ENCODE results near the gene OBSCN. TPM values are rescaled to one million over a fixed set of nuclear protein-coding genes. Genes with fewer than 3 reads are reported as not detected.

The OBSCN gene
- total and polyA plus RNA-seq, 7 donors, result 0.92 to 21.0 (median 13.1) TPM

DNA sequence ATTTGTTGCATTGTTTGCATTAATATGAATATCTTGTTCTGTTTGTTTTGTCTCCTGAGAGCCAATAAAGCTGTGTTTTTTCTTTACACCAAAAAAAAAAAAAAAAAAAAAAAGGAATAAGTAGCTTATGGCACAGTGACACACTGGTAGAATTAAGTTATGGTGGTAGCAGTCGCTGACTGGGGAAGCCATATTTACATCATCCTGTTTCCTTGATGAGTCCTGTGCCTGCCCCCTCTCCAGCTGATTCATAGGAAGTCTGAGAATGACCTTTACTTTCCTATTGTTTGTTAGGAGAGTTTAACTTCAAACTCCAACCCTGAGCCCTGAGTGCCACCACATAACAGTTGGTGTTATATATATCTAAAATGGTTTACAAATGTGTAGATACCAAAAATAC, 62.2 kb downstream of the OBSCN start:
- intact Hi-C loops (cut with DNase I), result loop anchor here (10.0 kb wide), 1 partner anchor 135 kb away; no protein-coding TSS in a partner anchor
- 85 to 87% methylated on average over 1 of the region's 1 CpG for WGBS, 2 donors
- no peak for DNase-seq
- no peaks in the 10 kb centered on the region for H3K27me3 ChIP-seq
- no peak overlapping the region for H3K4me3 ChIP-seq
- TF ChIP-seq CTCF (IDR thresholded peaks at IDR 0.05) (no peak), POLR2A (IDR thresholded peaks at IDR 0.05) (no peak), POLR2AphosphoS5 (IDR thresholded peaks at IDR 0.05) (no peak), EP300 (IDR thresholded peaks at IDR 0.05) (no peak)
- no peak overlapping the region for H3K27ac ChIP-seq
- peaks cover 0 to 15% (median 0%) of the 10 kb centered on the region in 4 donors for H3K36me3 ChIP-seq
- H3K9me3 ChIP-seq, result no peaks in the 10 kb centered on the region
- peaks cover 0 to 13% (median 8%) of the 10 kb centered on the region in 4 donors for H3K4me1 ChIP-seq

DNA sequence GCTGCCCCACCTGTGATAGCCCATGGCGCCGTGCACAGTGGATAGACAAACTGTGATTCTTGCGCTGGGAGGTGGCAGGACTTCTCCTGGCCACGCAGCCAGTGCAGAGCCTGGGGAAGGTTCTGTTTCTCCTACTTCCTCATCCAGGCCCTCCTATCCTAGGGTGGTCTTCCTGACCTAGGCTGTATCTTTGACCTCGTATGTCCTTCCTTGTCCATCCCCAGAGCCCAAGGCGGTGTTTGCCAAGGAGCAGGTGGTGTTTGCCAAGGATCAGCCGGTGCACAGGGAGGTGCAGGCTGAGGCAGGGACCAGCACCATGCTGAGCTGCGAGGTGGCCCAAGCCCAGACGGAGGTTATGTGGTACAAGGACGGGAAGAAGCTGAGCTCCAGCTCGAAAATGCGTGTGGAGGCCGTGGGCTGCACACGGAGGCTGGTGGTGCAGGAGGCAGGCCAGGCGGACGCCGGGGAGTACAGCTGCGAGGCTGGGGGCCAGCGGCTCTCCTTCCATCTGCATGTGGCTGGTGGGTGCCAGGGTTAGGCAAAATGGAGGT, 63.9 kb downstream of the OBSCN start:
- Histone ChIP-seq H3K36me3 (peaks cover 0 to 15% (median 0%) of the 10 kb centered on the region in 4 donors), H3K27ac (no peak overlapping the region), H3K4me3 (no peak overlapping the region), H3K4me1 (peaks cover 0 to 26% (median 19%) of the 10 kb centered on the region in 4 donors), H3K9me3 (no peaks in the 10 kb centered on the region), H3K27me3 (no peaks in the 10 kb centered on the region)
- no peak for TF ChIP-seq POLR2AphosphoS5 (IDR thresholded peaks at IDR 0.05)
- no peak for TF ChIP-seq POLR2A (IDR thresholded peaks at IDR 0.05)
- TF ChIP-seq CTCF (IDR thresholded peaks at IDR 0.05), result no peak
- no peak for TF ChIP-seq EP300 (IDR thresholded peaks at IDR 0.05)
- intact Hi-C loops (cut with DNase I), result loop anchor here (10.0 kb wide), 1 partner anchor 137 kb away; no protein-coding TSS in a partner anchor
- DNase-seq, result peak; percentile 57
- 95 to 97% methylated on average over 19 of the region's 19 CpGs for WGBS, 2 donors

GRCh38 chr1:228272331-228272791, 64.5 kb downstream of the OBSCN start:
- Histone ChIP-seq H3K36me3 (peaks cover 0 to 12% (median 0%) of the 10 kb centered on the region in 4 donors), H3K4me3 (no peak overlapping the region), H3K9me3 (no peaks in the 10 kb centered on the region), H3K4me1 (peaks cover 0 to 26% (median 19%) of the 10 kb centered on the region in 4 donors), H3K27me3 (no peaks in the 10 kb centered on the region), H3K27ac (no peak overlapping the region)
- 93 to 97% methylated on average over 7 of the region's 7 CpGs for WGBS, 2 donors
- no peak for TF ChIP-seq POLR2AphosphoS5 (IDR thresholded peaks at IDR 0.05)
- TF ChIP-seq POLR2A (IDR thresholded peaks at IDR 0.05), result no peak
- no peak for TF ChIP-seq EP300 (IDR thresholded peaks at IDR 0.05)
- no peak for TF ChIP-seq CTCF (IDR thresholded peaks at IDR 0.05)
- peak; percentile 59 for DNase-seq
- intact Hi-C loops (cut with DNase I), result loop anchor here (10.0 kb wide), 1 partner anchor 138 kb away; no protein-coding TSS in a partner anchor

GRCh38 chr1:228272831-228273571, 65.2 kb downstream of the OBSCN start:
- intact Hi-C loops (cut with DNase I), result loop anchor here (10.0 kb wide), 1 partner anchor 138 kb away; no protein-coding TSS in a partner anchor
- TF ChIP-seq CTCF (IDR thresholded peaks at IDR 0.05) (no peak), POLR2A (IDR thresholded peaks at IDR 0.05) (no peak), POLR2AphosphoS5 (IDR thresholded peaks at IDR 0.05) (no peak), EP300 (IDR thresholded peaks at IDR 0.05) (no peak)
- Histone ChIP-seq H3K36me3 (peaks cover 0 to 7% (median 0%) of the 10 kb centered on the region in 4 donors), H3K4me3 (no peak overlapping the region), H3K27me3 (no peaks in the 10 kb centered on the region), H3K27ac (no peak overlapping the region), H3K4me1 (peaks cover 0 to 26% (median 19%) of the 10 kb centered on the region in 4 donors), H3K9me3 (no peaks in the 10 kb centered on the region)
- DNase-seq, result peak; percentile 54
- WGBS, 2 donors, result 97% methylated on average over 22 of the region's 22 CpGs

Measured in sigmoid colon (tissue), 7 donors.